H1 (cell line): ENCODE data around the gene CRTAP. TPM values are rescaled to one million over a fixed set of nuclear protein-coding genes. Genes with fewer than 3 reads are reported as not detected.

Experiments used
- CTCF ChIA-PET: fragments of 300-600 bp; sonication (Branson Sonifier 250); formaldehyde crosslinking; loops from one replicate; lab custom pipeline; 2021; ENCODE audit not compliant: partially characterized antibody; lab: Charles Lee
- POLR2A ChIA-PET: fragments of 300-600 bp; sonication (Branson Sonifier 250); formaldehyde crosslinking; loops from one replicate; lab custom pipeline; 2021; ENCODE audit warnings: inconsistent platforms; ENCODE audit not compliant: partially characterized antibody; lab: Charles Lee
- DNase-seq, 2 experiments: peaks; one replicate each; pipeline versions ENCODE4 v3.0.0 to v3.0.0-alpha.2; 2010 to 2022; ENCODE audit warnings: low spot score in 2 of 2, low read depth in 1 of 2, mixed read lengths in 1 of 2
- FAIRE-seq: peaks from 2 replicates; lab custom pipeline; 2011; peaks lifted over from hg19 to GRCh38; lab: Jason Lieb, UNC
- H2AFZ ChIP-seq: 2 replicates; pipeline ENCODE4 v1.8.1; 2012; ENCODE audit warnings: low read length, inconsistent platforms
- H2AK5ac ChIP-seq: 2 replicates; pipeline ENCODE4 v1.6.1; 2013; ENCODE audit warnings: low read depth, low read length
- H2BK120ac ChIP-seq: replicated peaks from 2 replicates; pipeline ENCODE3; 2013; ENCODE audit warnings: low read depth, low read length, inconsistent platforms
- H2BK12ac ChIP-seq: 2 replicates; pipeline ENCODE4 v1.6.1; 2013; ENCODE audit warnings: low read depth, low read length
- H2BK15ac ChIP-seq: 2 replicates; pipeline ENCODE4 v1.6.1; 2013; ENCODE audit warnings: low read length
- H2BK20ac ChIP-seq: 2 replicates; pipeline ENCODE4 v1.6.1; 2013; ENCODE audit warnings: low read length
- H2BK5ac ChIP-seq: 2 replicates; pipeline ENCODE4 v1.6.1; 2013; ENCODE audit warnings: low read depth, low read length
- H3K14ac ChIP-seq: 2 replicates; pipeline ENCODE4 v1.6.1; 2013; ENCODE audit warnings: inconsistent platforms; ENCODE audit not compliant: insufficient read length
- H3K18ac ChIP-seq: 2 replicates; pipeline ENCODE4 v1.6.1; 2013; ENCODE audit warnings: low read length; ENCODE audit errors: extremely low read depth
- H3K23ac ChIP-seq: 2 replicates; pipeline ENCODE4 v1.6.1; 2013; ENCODE audit warnings: inconsistent platforms; ENCODE audit not compliant: insufficient read length
- H3K23me2 ChIP-seq: 2 replicates; pipeline ENCODE4 v1.6.1; 2013; ENCODE audit warnings: low read depth, low read length
- H3K27ac ChIP-seq: 2 replicates; pipeline ENCODE4 v1.6.1; 2011; ENCODE audit warnings: low read depth, low read length, inconsistent platforms
- H3K27me3 ChIP-seq, 4 experiments: replicated peaks in 1 of 4; 1 replicate in 1 of 4; 2 replicates in 3 of 4; pipeline versions ENCODE4 v1.6.1 to v1.8.1; 2011 to 2013; ENCODE audit warnings: low read length in 3 of 4, mild to moderate bottlenecking in 3 of 4, inconsistent platforms in 2 of 4, mixed read lengths in 2 of 4, moderate library complexity in 1 of 4; ENCODE audit not compliant: control insufficient read depth in 3 of 4, insufficient read depth in 3 of 4; ENCODE audit errors: extremely low read depth in 1 of 4
- H3K36me3 ChIP-seq, 4 experiments: 2 replicates each; pipeline versions ENCODE4 v1.6.1 to v1.8.1; 2011 to 2013; ENCODE audit warnings: mild to moderate bottlenecking in 4 of 4, low read length in 3 of 4, moderate library complexity in 2 of 4, control low read depth in 1 of 4, inconsistent platforms in 1 of 4; ENCODE audit not compliant: insufficient read depth in 4 of 4, control insufficient read depth in 2 of 4
- H3K4ac ChIP-seq: replicated peaks from 2 replicates; pipeline ENCODE3; 2013; ENCODE audit warnings: low read length, low read depth, mixed read lengths, inconsistent platforms; ENCODE audit not compliant: insufficient read length
- H3K4me1 ChIP-seq, 4 experiments: replicated peaks in 1 of 4; 1 replicate in 1 of 4; 2 replicates in 3 of 4; pipeline versions ENCODE4 v1.6.1 to v1.8.1; 2011 to 2013; ENCODE audit warnings: low read length in 3 of 4, inconsistent platforms in 2 of 4, mixed read lengths in 1 of 4; ENCODE audit not compliant: insufficient read depth in 4 of 4, control insufficient read depth in 3 of 4
- H3K4me2 ChIP-seq, 2 experiments: 2 replicates each; pipeline versions ENCODE4 v1.6.1 to v1.8.1; 2011 to 2013; ENCODE audit warnings: low read depth in 2 of 2, low read length in 2 of 2, control low read depth in 1 of 2, inconsistent platforms in 1 of 2, mild to moderate bottlenecking in 1 of 2; ENCODE audit not compliant: insufficient read depth in 1 of 2
- H3K4me3 ChIP-seq, 4 experiments: fragments of 200-600, 300-600 bp in 1 of 4; sonication (generic), shearing (Covaris generic), sonication (Bioruptor Twin) in 1 of 4; 2 replicates each; pipeline versions ENCODE4 v1.5.1 to v1.8.1; 2011 to 2016; ENCODE audit warnings: low read length in 4 of 4, low read depth in 3 of 4, control low read depth in 2 of 4, inconsistent platforms in 2 of 4, mild to moderate bottlenecking in 2 of 4, mixed read lengths in 1 of 4, moderate library complexity in 1 of 4; ENCODE audit not compliant: insufficient read depth in 2 of 4; ENCODE audit errors: extremely low read depth in 1 of 4
- H3K56ac ChIP-seq: replicated peaks from 2 replicates; pipeline ENCODE3; 2013; ENCODE audit warnings: low read depth, mild to moderate bottlenecking, mixed read lengths, low read length, inconsistent platforms; ENCODE audit not compliant: insufficient read length
- H3K79me1 ChIP-seq: 2 replicates; pipeline ENCODE4 v1.6.1; 2013; ENCODE audit warnings: low read depth, low read length, control low read depth
- H3K79me2 ChIP-seq, 2 experiments: 2 replicates each; pipeline versions ENCODE4 v1.6.1 to v1.8.1; 2012 to 2013; ENCODE audit warnings: low read length in 2 of 2, mild to moderate bottlenecking in 2 of 2, inconsistent platforms in 1 of 2; ENCODE audit not compliant: insufficient read depth in 2 of 2, control insufficient read depth in 1 of 2
- H3K9ac ChIP-seq, 4 experiments: replicated peaks in 1 of 4; 1 replicate in 1 of 4; 2 replicates in 3 of 4; pipeline versions ENCODE4 v1.6.1 to v1.8.1; 2011 to 2013; ENCODE audit warnings: low read depth in 3 of 4, low read length in 3 of 4, control low read depth in 2 of 4, mild to moderate bottlenecking in 2 of 4, moderate library complexity in 2 of 4, inconsistent platforms in 1 of 4; ENCODE audit errors: extremely low read depth in 1 of 4
- H3K9me3 ChIP-seq, 2 experiments: 2 replicates each; pipeline versions ENCODE4 v1.6.1 to v1.8.1; 2012 to 2013; ENCODE audit warnings: mild to moderate bottlenecking in 2 of 2, moderate library complexity in 2 of 2, control low read depth in 1 of 2, inconsistent platforms in 1 of 2, low read depth in 1 of 2, low read length in 1 of 2, mixed read lengths in 1 of 2; ENCODE audit not compliant: insufficient read depth in 2 of 2
- H4K20me1 ChIP-seq, 2 experiments: replicated peaks in 1 of 2; 2 replicates each; pipeline versions ENCODE3 to v1.8.1; 2011 to 2013; ENCODE audit warnings: inconsistent platforms in 2 of 2, low read length in 2 of 2, mild to moderate bottlenecking in 1 of 2; ENCODE audit not compliant: insufficient read depth in 2 of 2, control insufficient read depth in 1 of 2
- H4K5ac ChIP-seq: 2 replicates; pipeline ENCODE4 v1.6.1; 2013; ENCODE audit warnings: low read length, low read depth, mixed read lengths, inconsistent platforms; ENCODE audit not compliant: insufficient read length
- H4K8ac ChIP-seq: 2 replicates; pipeline ENCODE4 v1.8.0; 2013; ENCODE audit warnings: mild to moderate bottlenecking, moderate library complexity, low read length, inconsistent platforms; ENCODE audit not compliant: insufficient read depth; ENCODE audit errors: extremely low read depth
- H4K91ac ChIP-seq: replicated peaks from 2 replicates; pipeline ENCODE3; 2013; ENCODE audit warnings: low read length, mixed read lengths, inconsistent platforms; ENCODE audit not compliant: insufficient read length
- HDAC6 ChIP-seq: IDR thresholded peaks from one replicate; pipeline ENCODE4 v1.7.1; 2012; ENCODE audit warnings: low read depth, mild to moderate bottlenecking, inconsistent platforms, low read length, moderate library complexity
- TCF12 ChIP-seq: IDR thresholded peaks from 2 replicates; pipeline ENCODE4 v1.6.1; 2011; ENCODE audit warnings: low read depth, mild to moderate bottlenecking, low read length
- WGBS, 2 experiments: shearing (Covaris generic) in 1 of 2; methylation state at CpG; one replicate each; pipeline versions ENCODE4 v1.1.6 to v1.1.7; 2013 to 2015; ENCODE audit warnings: low lambda C conversion rate in 2 of 2, mixed read lengths in 2 of 2, inconsistent platforms in 1 of 2, low coverage in 1 of 2, missing lambda C conversion rate in 1 of 2; ENCODE audit not compliant: insufficient replicate concordance in 2 of 2, insufficient coverage in 1 of 2, insufficient read length in 1 of 2; ENCODE audit errors: extremely low coverage in 1 of 2, missing lambda C conversion rate in 1 of 2; 5-methylcytosine and 5-hydroxymethylcytosine counted together
- polyA plus RNA-seq, 7 experiments: library from polyadenylated mRNA; depleted of rRNA in 3 of 7; stranded (reverse) in 5 of 7; unstranded in 2 of 7; fragments of >200 nt in 5 of 7; fragments of 200-250 nt in 2 of 7; gene quantifications; 1 replicate in 5 of 7; 2 replicates in 1 of 7; 4 replicates in 1 of 7; pipeline versions ENCODE4 v1.2.1 to v1.2.3, GENCODE V29; 2011 to 2013; ENCODE audit warnings: missing spikeins in 2 of 7, mixed read lengths in 2 of 7
- total RNA-seq: library from RNA; stranded (reverse); fragmentation: NEBNext Ultra II Directional; extraction: Animal tissue kit (Norgen Biotek cat#: 25700); gene quantifications from 2 replicates; pipeline ENCODE4 v1.2.1, GENCODE V29; 2021

The CRTAP gene
- total and polyA plus RNA-seq, 2 of the 8 experiments (the other 6 are each of a cell fraction or from before 2014, with no cell fraction given), result 159 to 188 TPM

GRCh38 chr3:33099109-33099645 is 14.6 kb upstream of the CRTAP start:
- Histone ChIP-seq H4K20me1 (peaks cover 0 to 5% of the 10 kb centered on the region in 2 experiments), H3K27ac (no peak overlapping the region), H3K9ac (no peak overlapping the region), H3K9me3 (no peaks in the 10 kb centered on the region), H3K79me2 (peaks cover 0 to 8% of the 10 kb centered on the region in 2 experiments; a peak in 2 of 4 replicates), H3K4me1 (peaks cover 0 to 3% (median 2%) of the 10 kb centered on the region in 4 experiments; a peak in 4 of 7 replicates), H3K56ac (no peak overlapping the region), H2AFZ (no peak overlapping the region), H2BK120ac (no peak overlapping the region), H3K18ac (no peak overlapping the region), H3K4me3 (no peak overlapping the region), H3K23me2 (peaks cover 10% of the 10 kb centered on the region), H3K36me3 (no peaks in the 10 kb centered on the region), H3K4ac (no peak overlapping the region), H2BK12ac (no peak overlapping the region), H3K4me2 (no peak overlapping the region), H3K14ac (no peak overlapping the region), H2BK5ac (no peak overlapping the region), H4K91ac (no peak overlapping the region), H2AK5ac (no peak overlapping the region), H3K27me3 (no peaks in the 10 kb centered on the region; a peak in 2 of 7 replicates), H4K5ac (no peak overlapping the region), H3K23ac (no peak overlapping the region), H2BK20ac (no peak overlapping the region), H2BK15ac (no peak overlapping the region), H3K79me1 (peaks cover 3% of the 10 kb centered on the region), H4K8ac (no peak overlapping the region)
- ChIA-PET CTCF (interaction anchor here (0.6 to 1.4 kb wide), 7 partner anchors 9 to 274 kb away, joined by 3 to 5 read pairs (median 3); no protein-coding TSS in a partner anchor), POLR2A (interaction anchor here (1.0 to 1.4 kb wide), 2 partner anchors 8 to 15 kb away, joined by 4 read pairs; partner anchors contain the start of gene CRTAP)
- DNase-seq (no peak), FAIRE-seq (no peak)
- TF ChIP-seq TCF12 (no peak), HDAC6 (no peak)
- 84 to 100% methylated on average over 1 to 3 of the region's 3 CpGs for WGBS, 2 experiments
